DMS153 (cell line): ENCODE results near the gene CHST6.
A peak's percentile ranks its signal among the peaks of the same experiment; 100 is the strongest.
"Not testable (repeated sequence)": the region's sequence is repeated elsewhere in the genome, so short reads cannot be mapped to it uniquely, and the experiment has no call there.

ENCODE experiments used
- DNase-seq: peaks from one replicate; lab custom pipeline; 2025; lab: John Stamatoyannopoulos, UW

CHST6 gene

GRCh38 chr16:75475420-75475847 is 19.8 kb downstream of the CHST6 start:
- DNase-seq = no peak

GRCh38 chr16:75472908-75473877 is 22.0 kb downstream of the CHST6 start:
- no peak for DNase-seq

- peak; percentile 19 for DNase-seq
These were observed 23.3 kb downstream of the CHST6 start for GRCh38 chr16:75471723-75472633.

GRCh38 chr16:75466760-75467159 is 28.5 kb downstream of the CHST6 start:
- DNase-seq = no peak

GRCh38 chr16:75464122-75464918 is 30.9 kb downstream of the CHST6 start, which contains the start of gene TMEM170A:
Gene TMEM170A, minus strand, starts transcription at chr16:75464689. Its CDS starts 89 bp downstream, at chr16:75464600.
- DNase-seq = peak; percentile 93

- not testable (repeated sequence) for DNase-seq
These were observed 31.7 kb downstream of the CHST6 start for GRCh38 chr16:75463389-75464121.

- DNase-seq = no peak
These were observed 32.4 kb downstream of the CHST6 start for GRCh38 chr16:75462806-75463205.

- DNase-seq = no peak
These were observed 33.7 kb downstream of the CHST6 start for GRCh38 chr16:75461575-75461974.

- DNase-seq = no peak
These were observed 34.8 kb downstream of the CHST6 start for GRCh38 chr16:75460446-75460845.

- no peak for DNase-seq
These were observed 35.5 kb downstream of the CHST6 start for GRCh38 chr16:75459691-75460090.

GRCh38 chr16:75458439-75458838 is 36.8 kb downstream of the CHST6 start:
- no peak for DNase-seq

- no peak for DNase-seq
These were observed 37.2 kb downstream of the CHST6 start for GRCh38 chr16:75458029-75458428.

GRCh38 chr16:75457485-75458021 is 37.7 kb downstream of the CHST6 start:
- no peak for DNase-seq

- DNase-seq = no peak
These were observed 38.3 kb downstream of the CHST6 start for GRCh38 chr16:75456971-75457370.

GRCh38 chr16:75456486-75456885 is 38.8 kb downstream of the CHST6 start:
- DNase-seq = not testable (repeated sequence)

- no peak for DNase-seq
These were observed 39.6 kb downstream of the CHST6 start for GRCh38 chr16:75455677-75456076.

GRCh38 chr16:75452464-75453190 is 42.6 kb downstream of the CHST6 start:
- no peak for DNase-seq

GRCh38 chr16:75446416-75446815 is 48.8 kb downstream of the CHST6 start:
- DNase-seq = no peak

- DNase-seq = no peak
These were observed 49.9 kb downstream of the CHST6 start for GRCh38 chr16:75445298-75445697.

- DNase-seq = no peak
These were observed 51.9 kb downstream of the CHST6 start for GRCh38 chr16:75443298-75443697.
